ENCODE data around the gene EEF1A2. TPM values are rescaled to one million over a fixed set of nuclear protein-coding genes. Genes with fewer than 3 reads are reported as not detected.

Gene EEF1A2
- 1 to 10 TPM in 3 of 4 donors, under 1 TPM in 1; 0.56 to 3.8 (median 1.4) TPM for polyA plus RNA-seq (ENCODE audit: insufficient read length in 4 of 4)

DNA sequence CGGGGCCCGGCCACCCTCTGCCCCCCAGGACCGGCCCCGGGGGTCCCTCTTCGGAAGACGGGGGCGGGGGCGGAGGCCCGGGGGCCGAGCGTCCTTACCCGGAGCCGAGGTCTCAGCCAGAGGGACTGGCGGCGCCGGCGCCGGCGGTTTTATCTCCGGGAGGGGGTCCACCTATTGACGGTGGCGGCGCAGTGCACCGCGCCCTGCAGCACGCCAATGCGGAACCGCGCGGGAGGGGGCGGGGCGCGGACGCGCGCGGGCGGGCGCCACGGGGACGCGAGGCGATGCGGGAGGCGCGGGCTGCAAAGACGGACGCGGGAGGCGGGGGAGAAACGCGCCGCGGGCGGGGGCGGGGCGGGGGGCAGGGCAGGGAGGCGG, at the start of gene EEF1A2:
Gene EEF1A2, minus strand, starts transcription at position 124 of the 378 bp plus-strand sequence. CDS start 1,320 bp downstream, outside the sequence.
- no peak for DNase-seq (ENCODE audit: low read depth in 4 of 4, low spot score in 3 of 4)

DNA sequence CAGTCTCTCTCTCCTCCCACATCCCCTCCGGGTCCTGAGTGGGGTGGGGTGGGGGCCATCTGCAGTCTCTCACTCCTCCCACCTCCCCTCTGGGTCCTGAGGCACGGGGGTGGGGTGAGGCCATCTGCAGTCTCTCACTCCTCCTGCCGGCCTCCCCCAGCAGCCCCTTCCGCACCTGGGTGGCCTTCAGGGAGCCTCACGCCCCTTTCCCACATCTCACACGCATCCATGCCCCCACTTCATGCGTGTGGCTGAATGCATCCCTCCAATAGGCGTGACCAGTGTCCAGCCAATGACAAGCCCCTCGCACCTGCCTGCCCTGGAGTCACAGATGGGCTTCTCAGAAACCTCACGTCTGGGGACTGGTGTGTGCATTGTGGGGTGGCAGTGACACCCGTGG, 49.7 kb upstream of the EEF1A2 start:
- no peak for DNase-seq (ENCODE audit: low read depth in 4 of 4, low spot score in 3 of 4)

DNA sequence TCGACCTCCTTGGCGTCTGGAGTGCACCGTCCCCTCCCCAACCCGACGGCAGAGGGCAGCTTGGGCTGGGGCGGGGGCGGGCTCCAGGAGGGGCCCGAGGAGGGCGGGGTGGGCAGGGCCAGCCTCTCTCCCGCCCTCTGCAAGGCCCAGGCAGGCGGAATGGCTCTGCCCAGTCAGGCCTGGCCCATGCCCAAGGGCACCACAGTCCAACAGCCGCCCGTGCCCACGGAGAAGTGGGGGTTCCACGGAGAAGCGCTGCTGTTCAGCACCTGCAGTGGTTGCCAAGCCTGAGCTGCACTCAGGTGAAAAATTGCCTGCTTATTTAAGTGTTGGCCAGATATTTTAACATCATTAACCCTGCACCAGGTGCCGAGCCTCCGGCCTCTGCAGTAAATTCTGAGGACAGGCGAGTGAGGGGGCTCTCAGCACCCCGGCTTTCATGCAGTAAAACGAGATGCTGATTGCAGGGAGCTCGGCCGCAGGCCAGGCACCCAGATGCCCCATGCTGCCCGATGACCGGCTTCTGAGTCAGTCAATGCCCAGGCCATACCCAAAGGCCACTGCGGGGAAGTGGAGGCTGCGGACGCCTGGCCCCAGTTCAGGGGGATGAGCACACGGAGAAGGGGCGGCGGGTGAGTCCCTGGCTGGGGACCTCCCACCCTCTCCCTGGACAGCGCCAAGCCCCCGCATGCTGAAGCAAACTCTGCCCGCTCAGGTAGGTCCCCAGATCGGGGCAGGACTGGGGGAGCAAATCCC, 49.0 kb upstream of the EEF1A2 start, which contains the start of gene SRMS:
Gene SRMS, minus strand, starts transcription at position 25 of the 756 bp plus-strand sequence. CDS start 286 bp downstream, outside the sequence.
- DNase-seq (ENCODE audit: low read depth in 4 of 4, low spot score in 3 of 4) = no peak

DNA sequence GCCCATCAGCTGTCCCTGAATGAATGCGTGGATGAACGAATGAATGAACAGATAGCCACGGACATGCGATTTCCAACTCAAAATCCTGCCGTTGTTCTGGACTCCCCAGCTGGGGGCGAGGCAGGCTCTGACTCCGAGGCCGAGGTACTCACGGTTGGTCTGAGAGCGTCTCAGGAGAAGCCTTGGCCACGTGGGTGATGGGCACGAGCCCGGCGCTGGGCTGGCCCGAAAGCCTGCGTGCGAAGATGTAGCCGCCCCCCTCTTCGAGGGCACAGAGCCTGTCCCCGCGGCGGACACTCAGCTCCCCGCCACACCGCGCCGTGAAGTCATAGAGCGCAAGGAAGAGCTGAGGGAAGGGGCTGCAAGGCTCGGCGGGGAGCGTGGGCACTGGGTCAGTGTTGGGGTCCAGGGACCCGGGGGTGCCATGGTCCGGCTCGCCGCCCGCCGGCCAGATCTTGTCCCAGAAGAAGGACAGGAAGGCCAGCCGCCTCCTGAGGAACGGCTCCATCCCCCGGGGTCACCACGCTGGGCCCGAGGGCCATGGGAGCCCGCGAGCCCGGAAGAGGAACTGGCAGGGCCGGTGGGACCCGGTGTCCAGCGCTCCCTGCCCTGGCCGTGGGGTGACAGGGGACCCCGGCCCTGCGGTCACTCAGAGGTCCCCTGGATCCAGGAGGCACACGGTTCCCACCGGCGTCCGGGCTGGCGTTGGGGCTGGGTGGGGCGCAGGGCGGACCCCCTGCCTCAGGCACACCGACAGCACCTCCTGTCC, 48.3 kb upstream of the EEF1A2 start:
- no peak for DNase-seq (ENCODE audit: low read depth in 4 of 4, low spot score in 3 of 4)

DNA sequence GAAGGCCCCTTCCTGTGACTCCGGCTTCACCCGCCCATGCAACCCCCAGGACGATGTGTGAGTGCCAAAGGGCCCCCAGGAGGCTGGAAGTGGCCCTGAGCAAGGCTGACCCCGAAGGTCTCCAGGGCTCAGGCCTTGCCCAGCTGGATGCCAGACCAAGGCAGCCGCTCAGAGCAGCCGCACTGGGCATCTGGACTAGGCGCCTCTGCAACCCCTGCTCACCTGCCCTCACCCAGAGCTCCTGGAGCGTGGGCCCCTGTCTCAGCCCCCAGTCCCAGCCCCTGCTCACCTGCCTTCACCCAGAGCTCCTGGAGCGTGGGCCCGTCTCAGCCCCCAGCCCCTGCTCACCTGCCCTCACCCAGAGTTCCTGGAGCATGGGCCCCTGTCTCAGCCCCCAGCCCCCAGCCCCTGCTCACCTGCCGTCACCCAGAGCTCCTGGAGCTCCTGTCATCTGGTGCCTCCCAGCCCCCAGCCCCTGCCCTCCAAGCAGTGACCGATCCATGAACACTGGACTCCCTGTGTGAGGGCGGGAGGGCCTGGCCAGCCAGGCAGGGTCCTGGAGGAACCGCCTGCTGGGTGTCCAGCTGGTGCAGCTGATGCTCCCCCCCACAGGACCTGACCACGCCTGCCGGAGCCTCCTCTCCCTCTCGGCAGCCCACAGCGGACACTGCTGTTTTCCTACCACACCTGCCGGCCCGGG, 47.5 kb upstream of the EEF1A2 start:
- no peak for DNase-seq (ENCODE audit: low read depth in 4 of 4, low spot score in 3 of 4)

DNA sequence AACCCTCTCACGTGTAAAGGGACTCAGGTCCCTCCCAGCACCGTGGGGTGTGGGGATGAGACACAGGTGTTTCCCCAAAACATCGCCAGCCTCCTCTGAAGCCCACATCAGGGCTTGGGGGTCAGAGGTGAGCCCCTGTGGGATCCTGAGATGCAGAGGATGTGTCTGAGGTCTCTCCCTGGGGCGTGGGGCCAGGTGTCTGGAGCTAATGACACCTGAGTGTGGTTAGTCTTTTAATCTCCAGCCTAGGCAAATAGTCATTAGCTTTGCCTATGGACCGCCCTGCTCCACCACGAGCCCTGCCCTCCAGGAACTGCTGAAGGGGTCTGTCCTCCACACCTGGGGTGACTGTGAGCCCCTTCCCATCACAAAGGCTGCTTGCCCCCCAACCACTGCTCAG, 46.9 kb upstream of the EEF1A2 start:
- DNase-seq (ENCODE audit: low read depth in 4 of 4, low spot score in 3 of 4) = no peak

DNA sequence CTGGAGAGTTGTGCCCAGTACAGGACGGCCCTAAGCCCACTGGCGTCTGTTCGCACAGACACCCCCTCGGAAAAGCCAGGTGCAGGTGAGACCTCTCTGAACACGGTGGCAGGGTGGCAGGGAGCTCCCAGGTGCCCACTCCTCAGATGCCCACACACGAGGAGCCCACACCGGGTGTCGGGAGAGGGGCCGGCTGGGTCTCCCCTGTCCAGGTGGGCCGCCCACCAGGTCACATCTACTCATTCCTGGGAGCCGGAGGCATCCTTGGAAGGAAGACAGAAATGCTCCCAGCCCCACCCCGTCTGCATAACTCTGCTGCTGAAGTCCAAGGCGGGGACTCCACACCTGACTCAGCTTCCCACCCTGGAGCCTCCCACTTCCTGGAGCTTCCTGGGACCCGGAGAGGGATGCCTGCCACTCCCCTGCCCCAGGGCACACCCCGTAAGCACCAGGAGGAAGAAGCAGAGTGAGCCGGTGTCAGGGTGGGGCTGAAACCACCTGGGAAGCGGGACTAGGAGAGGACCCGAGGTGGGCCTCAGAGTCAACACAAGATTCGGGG, 46.2 kb upstream of the EEF1A2 start:
- DNase-seq (ENCODE audit: low read depth in 4 of 4, low spot score in 3 of 4) = no peak

DNA sequence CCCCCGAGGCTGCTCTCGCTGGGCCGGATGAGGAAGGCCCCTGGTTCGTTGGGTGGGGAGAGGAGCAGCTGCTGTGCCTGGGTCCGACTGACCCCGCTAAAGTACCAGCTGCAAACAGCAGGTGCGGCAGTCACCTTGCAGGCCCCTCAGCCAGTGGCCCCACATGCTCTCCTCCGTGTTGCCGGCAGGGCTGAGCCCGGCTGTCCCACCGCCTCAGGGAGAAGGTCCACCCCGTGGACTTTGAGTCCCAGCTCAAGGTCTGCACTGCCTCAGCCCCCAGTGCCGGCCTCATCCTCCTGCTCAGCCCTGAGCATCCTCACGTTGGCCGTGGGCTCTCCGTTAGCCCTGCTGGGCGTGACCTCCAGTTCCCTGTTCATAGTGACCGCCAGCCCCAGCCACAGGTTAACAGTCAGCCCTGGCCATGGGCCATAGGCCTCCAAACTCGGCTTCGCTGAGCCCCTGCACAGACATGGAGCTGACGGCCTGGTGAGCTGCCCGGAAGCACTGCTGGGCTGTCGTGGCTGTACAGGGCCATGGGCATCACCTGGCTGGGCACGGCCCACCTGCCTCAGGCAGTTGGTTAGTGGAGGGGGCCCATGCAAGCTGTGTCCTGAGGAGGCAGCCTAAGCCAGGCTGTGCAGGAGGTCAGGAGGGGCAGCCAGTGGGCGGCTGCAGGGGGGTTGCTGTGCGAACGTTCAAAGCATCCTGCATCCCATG, 45.5 kb upstream of the EEF1A2 start:
- DNase-seq (ENCODE audit: low read depth in 4 of 4, low spot score in 3 of 4) = no peak

DNA sequence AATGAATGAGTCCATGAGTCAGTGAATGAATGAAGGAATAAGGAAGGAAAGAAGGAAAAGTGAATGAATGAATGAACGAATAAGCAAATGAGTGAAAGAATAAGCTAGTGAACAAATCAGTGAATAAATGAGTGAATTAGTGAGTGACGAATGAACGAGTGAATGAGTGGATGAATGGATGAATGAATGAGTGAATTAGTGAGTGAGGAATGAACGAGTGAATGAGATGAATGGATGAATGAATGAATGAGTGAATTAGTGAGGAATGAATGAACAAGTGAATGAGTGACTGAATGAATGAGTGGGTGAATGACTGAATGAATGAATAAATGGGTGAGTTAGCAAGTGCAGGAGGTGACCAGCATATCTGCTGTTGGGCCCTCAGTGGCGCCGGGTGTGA, 44.9 kb upstream of the EEF1A2 start:
- no peak for DNase-seq (ENCODE audit: low read depth in 4 of 4, low spot score in 3 of 4)

DNA sequence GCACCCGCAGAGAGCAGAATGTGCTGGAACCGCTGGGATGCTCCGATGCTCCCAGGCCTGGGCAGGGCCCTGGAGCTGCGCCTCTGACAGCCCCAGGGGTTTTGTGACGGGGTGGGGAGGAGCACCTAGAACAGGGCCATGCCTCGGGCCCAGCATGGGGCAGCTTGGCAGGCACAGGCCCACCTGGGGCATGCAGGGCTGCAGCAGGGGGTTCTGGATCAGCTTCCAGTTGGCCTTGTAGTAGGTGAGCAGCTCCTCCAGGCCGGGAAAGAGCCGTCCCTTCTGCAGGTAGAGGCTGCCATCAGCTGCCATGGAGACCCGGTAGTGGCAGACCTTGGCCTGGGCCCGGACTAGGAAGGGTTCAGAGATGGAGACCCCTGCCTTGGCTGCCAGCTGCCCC, 44.2 kb upstream of the EEF1A2 start:
- no peak for DNase-seq (ENCODE audit: low read depth in 4 of 4, low spot score in 3 of 4)

DNA sequence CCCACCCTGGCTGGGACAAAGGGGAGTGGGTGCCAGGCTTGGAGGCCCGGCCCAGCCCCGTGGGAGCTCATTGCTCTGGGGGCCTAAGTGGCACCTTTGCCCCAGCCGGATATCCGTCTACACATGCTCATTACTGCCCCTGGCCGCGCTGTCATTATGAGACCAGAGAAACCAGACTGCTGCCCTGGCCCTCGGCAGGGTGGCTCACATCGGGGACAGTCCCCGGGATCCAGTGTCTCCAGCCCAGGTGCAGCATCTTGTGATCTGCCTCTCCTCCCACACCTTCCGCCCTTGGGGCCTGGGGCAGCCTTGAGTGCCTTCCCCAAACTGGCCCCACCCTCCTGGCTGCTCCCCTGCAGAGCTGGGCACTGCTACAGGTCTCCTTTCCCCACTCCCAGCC, 43.8 kb upstream of the EEF1A2 start:
- DNase-seq (ENCODE audit: low read depth in 4 of 4, low spot score in 3 of 4) = no peak

DNA sequence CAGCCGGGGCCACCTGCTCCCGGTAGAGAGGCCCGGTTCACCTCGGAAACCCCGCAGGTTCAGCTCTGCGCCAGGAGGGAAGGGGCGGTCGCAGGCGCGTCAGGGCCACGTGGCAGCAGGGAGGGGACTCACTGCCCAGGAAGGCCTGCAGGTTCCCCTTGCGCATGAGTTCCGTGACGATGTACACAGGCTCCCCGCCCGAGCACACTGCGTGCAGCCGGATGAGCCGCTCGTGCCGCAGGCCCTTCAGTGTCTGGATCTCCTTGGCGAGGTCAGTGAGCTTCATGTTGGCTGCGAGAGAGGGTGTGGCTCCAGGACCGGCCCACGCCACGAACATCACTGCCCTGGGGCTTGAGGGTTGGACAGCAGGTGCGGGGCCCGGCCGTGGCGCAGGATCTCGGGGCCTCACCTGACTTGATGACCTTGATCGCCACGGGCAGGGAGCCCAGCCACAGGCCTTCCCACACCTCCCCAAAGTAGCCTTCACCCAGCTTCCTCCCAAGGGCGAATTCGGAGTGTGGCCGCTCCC, 43.2 kb upstream of the EEF1A2 start:
- DNase-seq (ENCODE audit: low read depth in 4 of 4, low spot score in 3 of 4) = no peak

DNA sequence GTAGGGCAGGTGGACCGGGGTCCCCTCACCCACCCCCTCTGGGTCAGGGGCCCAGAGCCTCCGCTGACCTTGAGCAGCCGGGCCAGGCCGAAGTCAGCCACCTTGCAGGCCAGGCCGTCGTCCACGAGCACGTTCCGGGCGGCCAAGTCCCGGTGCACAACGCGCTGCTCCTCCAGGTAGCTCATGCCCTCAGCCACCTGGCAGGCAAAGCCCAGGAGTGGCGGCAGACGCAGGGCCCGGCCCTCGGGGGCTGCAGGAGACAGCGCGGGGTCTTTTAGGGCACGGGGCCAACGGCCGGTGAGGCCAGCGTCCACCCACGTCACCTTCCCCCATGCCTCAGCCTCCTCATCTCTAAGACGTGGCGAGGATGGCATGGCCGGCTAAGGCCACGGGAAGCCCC, 42.5 kb upstream of the EEF1A2 start:
- DNase-seq (ENCODE audit: low read depth in 4 of 4, low spot score in 3 of 4) = no peak

DNA sequence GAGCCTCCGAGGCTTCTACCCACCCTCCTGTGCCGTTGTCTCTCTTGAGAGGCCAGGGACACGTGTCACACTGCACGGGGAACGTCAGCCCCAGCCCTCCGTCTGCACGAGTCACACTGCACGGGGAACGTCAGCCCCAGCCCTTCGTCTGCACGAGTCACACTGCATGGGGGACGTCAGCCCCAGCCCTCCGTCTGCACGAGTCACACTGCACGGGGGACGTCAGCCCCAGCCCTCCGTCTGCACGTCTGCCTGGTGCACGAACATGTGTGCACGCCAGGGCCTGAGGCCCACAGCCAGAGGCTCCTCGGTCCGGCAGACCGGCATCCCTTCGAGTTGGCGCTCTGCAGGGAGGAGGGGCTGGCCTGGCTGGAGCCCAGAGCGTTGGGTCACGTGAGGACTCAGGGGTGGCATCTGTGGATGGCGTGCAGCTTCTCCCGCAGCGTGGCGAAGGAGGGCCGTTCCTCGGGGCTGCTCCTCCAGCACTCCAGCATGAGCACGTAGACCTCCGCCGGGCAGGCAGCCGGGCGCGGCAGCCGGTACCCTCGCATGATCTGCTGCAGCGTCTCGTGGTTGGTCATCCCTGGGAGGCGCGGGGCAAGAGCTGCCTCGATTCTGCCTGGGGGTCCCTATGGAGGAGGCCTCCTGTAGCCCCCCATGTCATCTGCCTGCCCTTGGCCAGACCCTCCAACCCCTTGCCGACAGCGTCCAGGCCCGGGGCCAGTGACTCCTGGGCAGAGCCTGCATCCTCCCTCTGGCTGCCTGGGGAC, 41.7 kb upstream of the EEF1A2 start:
- no peak for DNase-seq (ENCODE audit: low read depth in 4 of 4, low spot score in 3 of 4)

DNA sequence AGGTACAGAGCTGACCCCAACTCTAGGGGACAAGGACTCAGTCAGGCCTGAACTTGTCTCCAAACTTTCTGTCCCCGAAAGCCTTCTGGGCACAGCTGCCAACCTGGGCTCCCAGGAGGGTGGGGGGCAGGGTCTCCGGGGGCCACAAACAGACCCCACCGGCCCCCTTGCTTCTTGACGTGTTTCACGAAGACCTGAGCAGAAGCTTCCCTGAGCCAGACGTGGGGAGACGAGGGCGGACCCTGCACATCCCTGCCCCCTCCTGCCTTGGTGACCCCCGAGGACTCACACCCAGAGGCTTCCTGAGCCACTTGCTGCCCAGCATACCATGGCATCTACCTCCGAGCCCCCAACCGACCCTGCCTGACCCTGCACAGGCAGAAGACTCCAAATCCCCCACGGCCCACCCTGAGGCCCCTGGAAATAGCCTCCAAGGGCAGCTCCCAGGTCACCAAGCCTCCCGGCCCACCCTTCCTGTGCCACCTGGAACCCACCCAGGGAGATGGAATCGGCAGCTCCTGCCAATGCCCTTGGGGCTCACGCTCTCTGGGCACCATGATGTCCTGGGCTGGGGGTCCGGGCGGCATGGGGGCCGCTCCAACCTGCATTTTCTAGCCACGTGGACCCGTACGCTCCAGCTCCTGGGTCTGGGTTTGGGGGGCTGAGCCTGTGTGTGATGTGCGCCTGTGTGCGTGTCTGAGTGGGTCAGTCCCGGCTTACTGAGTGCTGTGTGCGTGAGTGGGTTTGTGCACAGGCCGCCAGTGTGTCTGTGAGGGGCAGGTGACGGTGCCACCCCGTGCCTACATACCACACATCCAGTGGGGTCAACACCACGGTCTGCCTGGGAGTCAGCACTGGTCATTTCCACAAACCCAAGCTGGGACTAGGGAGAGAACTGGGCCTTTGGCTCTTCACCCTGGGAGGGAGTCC, 40.8 kb upstream of the EEF1A2 start:
- no peak for DNase-seq (ENCODE audit: low read depth in 4 of 4, low spot score in 3 of 4)

DNA sequence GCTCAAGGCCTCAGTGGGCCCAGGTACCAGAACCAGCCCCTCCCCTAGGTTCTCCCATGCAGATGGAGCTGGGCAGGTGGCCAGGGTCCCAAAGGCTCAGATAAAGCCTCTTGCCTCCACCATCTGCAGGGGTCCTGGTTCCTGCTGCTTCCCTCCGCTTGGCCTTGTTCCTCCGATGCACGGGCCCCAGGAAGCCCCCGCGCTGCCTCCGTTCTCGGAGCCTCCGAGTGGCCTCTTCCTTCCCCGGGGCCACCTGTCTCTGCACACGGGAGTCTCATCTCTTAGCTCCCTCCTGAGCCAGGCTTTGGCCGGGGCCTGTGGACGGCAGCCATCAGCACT, 40.2 kb upstream of the EEF1A2 start:
- no peak for DNase-seq (ENCODE audit: low read depth in 4 of 4, low spot score in 3 of 4)

DNA sequence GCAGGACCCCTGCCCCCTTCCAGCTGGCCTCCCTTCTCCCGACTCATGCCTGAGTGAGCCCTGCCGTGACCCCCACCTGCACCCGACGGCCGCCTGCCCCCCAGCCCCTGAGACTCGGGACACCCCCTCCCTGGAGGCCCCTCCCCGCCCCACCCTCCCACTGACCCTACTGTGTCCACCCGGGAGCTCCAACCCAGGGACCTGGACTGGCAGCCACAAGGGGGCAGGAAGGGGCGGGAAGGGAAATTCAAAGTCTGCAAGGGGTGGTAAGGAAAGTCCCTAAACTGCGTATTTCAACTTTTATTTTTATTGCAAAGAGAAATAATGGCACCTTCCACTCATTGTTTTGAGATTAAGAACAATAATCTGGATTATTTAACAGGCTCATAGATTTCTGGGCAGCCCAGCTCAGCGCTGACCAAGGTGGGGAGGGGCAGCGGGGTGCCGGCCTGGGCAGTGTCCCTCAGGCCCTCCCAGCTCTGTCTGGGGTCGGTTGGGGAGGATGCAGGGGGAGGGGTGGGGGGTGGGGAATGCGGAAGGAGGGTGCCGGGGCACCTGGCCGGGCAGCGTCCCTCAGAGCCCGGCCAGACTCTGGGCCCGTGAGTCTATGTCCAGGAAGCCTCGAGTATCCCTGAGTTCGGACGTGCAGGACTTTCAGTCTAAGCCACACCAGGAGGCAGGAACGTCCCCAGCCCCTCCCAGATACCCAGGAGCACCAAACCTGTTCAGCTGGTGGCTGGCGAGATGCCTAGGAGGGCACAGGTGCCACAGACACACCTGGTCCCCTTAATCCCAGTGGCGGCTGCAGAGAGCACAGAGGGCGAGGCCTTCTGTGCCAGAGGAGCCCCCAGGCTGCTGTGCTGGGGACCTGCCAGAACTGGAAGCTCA, 39.6 kb upstream of the EEF1A2 start:
- DNase-seq (ENCODE audit: low read depth in 4 of 4, low spot score in 3 of 4) = no peak

Data from right renal pelvis (tissue), 4 donors.